Naive B cell (primary cell): Measurements from ENCODE around the gene SWT1. TPM values are rescaled to one million over a fixed set of nuclear protein-coding genes. Genes with fewer than 3 reads are reported as not detected.
"Not testable (repeated sequence)": the region's sequence is repeated elsewhere in the genome, so short reads cannot be mapped to it uniquely, and the experiment has no call there.

Source experiments
- ATAC-seq, 2 donors: fragments of 150-1000 bp; cut with Tn5 transposase; 2 replicates each; pipeline ENCODE4 v1.10.0; 2021; ENCODE audit warnings: low read depth in 2 of 2, mild to moderate bottlenecking in 2 of 2, moderate library complexity in 2 of 2
- DNase-seq: peaks from one replicate; pipeline ENCODE4 v3.0.0; 2022
- H3K27ac Mint-ChIP-seq, 6 donors: one replicate each; pipeline ENCODE4 v1.8.0; 2020 to 2022; ENCODE audit warnings: mild to moderate bottlenecking in 6 of 6, mixed read lengths in 6 of 6, moderate library complexity in 5 of 6, inconsistent platforms in 2 of 6
- H3K27me3 Mint-ChIP-seq, 3 donors: one replicate each; pipeline ENCODE4 v1.8.0; 2021 to 2022; ENCODE audit warnings: mixed read lengths in 3 of 3, mild to moderate bottlenecking in 1 of 3
- H3K36me3 Mint-ChIP-seq, 2 donors: one replicate each; pipeline ENCODE4 v1.8.0; 2020 to 2022; ENCODE audit warnings: mixed read lengths in 2 of 2, inconsistent platforms in 1 of 2, mild to moderate bottlenecking in 1 of 2
- H3K4me1 Mint-ChIP-seq, 3 donors: one replicate each; pipeline ENCODE4 v1.8.0; 2020 to 2022; ENCODE audit warnings: mixed read lengths in 3 of 3, inconsistent platforms in 1 of 3, mild to moderate bottlenecking in 1 of 3, moderate library complexity in 1 of 3
- H3K4me3 Mint-ChIP-seq, 8 donors: one replicate each; pipeline ENCODE4 v1.8.0; 2020 to 2022; ENCODE audit warnings: mild to moderate bottlenecking in 8 of 8, mixed read lengths in 8 of 8, moderate library complexity in 8 of 8, inconsistent platforms in 2 of 8
- H3K9me3 Mint-ChIP-seq, 7 donors: one replicate each; pipeline ENCODE4 v1.8.0; 2020 to 2022; ENCODE audit warnings: mixed read lengths in 7 of 7, mild to moderate bottlenecking in 5 of 7, inconsistent platforms in 2 of 7, moderate library complexity in 1 of 7
- polyA plus RNA-seq, 6 donors: library from polyadenylated mRNA; unstranded; fragments of 300-500 nt; fragmentation: Illumina TruSeq; gene quantifications; one replicate each; pipeline ENCODE4 v1.2.3, GENCODE V29; 2021; ENCODE audit warnings: low read depth in 6 of 6

The SWT1 gene
- polyA plus RNA-seq, 6 donors from 2014 or later: 4.0 to 6.8 (median 5.3) TPM

GRCh38 chr1:185154912-185155513 is 2.0 kb upstream of the SWT1 start:
- DNase-seq (no peak), ATAC-seq (no peak)
- Mint-ChIP-seq H3K4me3 (peak overlapping the region in 7 of 8 donors; percentile 92 to 100 (median 99)), H3K4me1 (peaks cover 25 to 45% (median 29%) of the 10 kb centered on the region in 3 donors), H3K36me3 (peaks cover 0 to 8% of the 10 kb centered on the region in 2 donors), H3K27ac (peak overlapping the region; percentile 99 to 100 (median 100)), H3K27me3 (no peaks in the 10 kb centered on the region), H3K9me3 (no peaks in the 10 kb centered on the region)

DNA sequence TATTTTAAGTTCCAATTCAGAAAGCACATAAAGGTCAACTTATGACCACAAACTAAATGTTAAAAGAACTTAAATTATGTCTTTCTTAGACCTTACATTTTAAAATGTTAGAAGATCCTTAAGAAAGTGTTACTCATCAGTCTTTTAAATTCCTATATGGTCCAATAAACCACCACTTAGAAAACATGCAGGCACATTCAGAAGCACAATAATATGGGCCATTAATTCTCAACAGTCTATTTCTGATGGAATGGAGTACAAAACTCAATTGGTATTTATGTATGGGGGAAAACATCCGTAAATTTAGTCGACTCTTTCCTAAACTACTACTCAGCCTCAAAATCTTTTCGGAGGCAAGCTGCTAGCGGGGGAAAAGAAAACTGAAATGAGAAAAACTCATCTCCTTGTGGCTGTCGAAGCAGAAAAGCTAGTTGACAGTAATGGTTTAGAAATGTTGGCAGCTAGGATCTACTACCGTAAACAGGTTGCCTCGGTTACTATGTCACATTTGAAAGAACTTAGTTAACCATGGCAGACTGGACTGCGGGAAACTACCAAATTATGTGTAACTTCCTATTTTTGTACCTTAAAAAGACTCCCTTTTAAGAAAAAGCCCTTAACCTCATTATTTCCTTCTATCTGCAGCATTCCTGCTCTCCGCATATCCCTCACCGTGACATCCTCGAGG is 1.2 kb upstream of the SWT1 start:
- DNase-seq (peak; percentile 80), ATAC-seq (peak; percentile 45 to 51)
- peak overlapping the region; percentile 92 to 100 (median 99) for H3K4me3 Mint-ChIP-seq
- peak overlapping the region; percentile 99 to 100 (median 100) for H3K27ac Mint-ChIP-seq
- H3K27me3 Mint-ChIP-seq: no peaks in the 10 kb centered on the region
- H3K9me3 Mint-ChIP-seq: no peaks in the 10 kb centered on the region
- H3K4me1 Mint-ChIP-seq: peaks cover 25 to 45% (median 32%) of the 10 kb centered on the region in 3 donors
- peaks cover 0 to 8% of the 10 kb centered on the region in 2 donors for H3K36me3 Mint-ChIP-seq

DNA sequence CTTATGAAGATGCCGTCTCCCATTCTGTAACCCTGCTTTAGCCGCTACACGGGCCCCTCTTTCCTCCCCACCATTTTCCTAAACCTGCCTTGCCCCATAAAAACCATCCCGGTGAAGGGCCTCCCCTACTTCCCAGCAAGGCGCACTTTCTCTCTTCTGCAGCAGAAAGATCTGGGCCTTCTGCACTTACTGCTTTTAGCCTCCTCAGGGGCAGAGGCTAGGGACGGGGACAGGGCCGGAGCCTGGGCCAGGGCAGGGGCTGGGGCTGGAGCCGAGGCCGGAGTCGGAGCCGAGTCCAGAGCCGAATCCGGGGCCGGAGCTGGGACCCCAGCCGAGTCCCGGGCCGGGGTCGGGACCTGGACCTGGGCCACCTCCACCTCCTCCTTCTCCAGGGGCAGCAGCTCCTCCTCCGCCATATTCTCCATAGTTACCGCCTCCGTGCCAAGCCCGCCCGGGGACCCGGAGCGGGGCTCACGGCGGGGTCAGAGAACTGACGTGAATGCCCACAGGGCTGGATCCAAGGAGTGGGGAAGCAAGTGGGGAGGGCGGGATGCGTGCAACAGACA is 596 bp upstream of the SWT1 start:
- H3K36me3 Mint-ChIP-seq: peaks cover 0 to 8% of the 10 kb centered on the region in 2 donors
- H3K4me3 Mint-ChIP-seq: peak overlapping the region; percentile 92 to 100 (median 99)
- DNase-seq (no peak), ATAC-seq (peak; percentile 7 to 10)
- H3K27me3 Mint-ChIP-seq: no peaks in the 10 kb centered on the region
- H3K27ac Mint-ChIP-seq: peak overlapping the region; percentile 99 to 100 (median 100)
- no peaks in the 10 kb centered on the region for H3K9me3 Mint-ChIP-seq
- H3K4me1 Mint-ChIP-seq: peaks cover 25 to 45% (median 34%) of the 10 kb centered on the region in 3 donors

GRCh38 chr1:185157599-185158412 is 839 bp downstream of the SWT1 start:
- H3K27ac Mint-ChIP-seq: peak overlapping the region; percentile 99 to 100 (median 100)
- no peaks in the 10 kb centered on the region for H3K27me3 Mint-ChIP-seq
- peaks cover 17 to 37% (median 29%) of the 10 kb centered on the region in 3 donors for H3K4me1 Mint-ChIP-seq
- ATAC-seq: no peak
- H3K36me3 Mint-ChIP-seq: peaks cover 0 to 8% of the 10 kb centered on the region in 2 donors
- no peaks in the 10 kb centered on the region for H3K9me3 Mint-ChIP-seq
- H3K4me3 Mint-ChIP-seq: peak overlapping the region; percentile 92 to 100 (median 99)
- DNase-seq: no peak

- no peak for DNase-seq
- Mint-ChIP-seq H3K27me3 (no peaks in the 10 kb centered on the region), H3K9me3 (no peaks in the 10 kb centered on the region), H3K36me3 (peaks cover 0 to 8% of the 10 kb centered on the region in 2 donors), H3K4me1 (peaks cover 10 to 30% (median 21%) of the 10 kb centered on the region in 3 donors), H3K27ac (no peak overlapping the region), H3K4me3 (peak overlapping the region in 3 of 8 donors; percentile 61 to 100 (median 65))
- no peak for ATAC-seq
Measured at GRCh38 chr1:185158800-185159199, 1.8 kb downstream of the SWT1 start.

DNA sequence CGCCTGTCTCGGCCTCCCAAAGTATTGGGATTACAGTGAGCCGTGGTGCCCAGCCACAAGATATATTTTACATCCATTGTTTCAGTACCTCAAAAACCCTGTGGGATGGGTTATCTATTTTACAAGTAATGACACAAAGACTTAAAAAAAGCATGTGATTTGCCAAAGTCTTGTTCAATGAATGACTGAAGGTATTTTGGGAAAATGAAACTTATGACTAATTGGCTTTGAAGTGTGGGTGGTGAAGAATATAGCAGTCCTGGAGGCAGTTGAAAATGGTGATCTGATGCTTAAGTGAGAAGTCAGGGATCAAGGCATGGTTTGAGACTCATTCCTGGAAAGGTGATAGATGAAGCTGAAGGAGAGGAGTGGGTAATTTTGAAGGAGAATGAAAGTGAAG is 3.0 kb downstream of the SWT1 start:
- Mint-ChIP-seq H3K9me3 (no peaks in the 10 kb centered on the region), H3K4me3 (peak overlapping the region in 1 of 8 donors; percentile 32), H3K4me1 (peaks cover 8 to 22% (median 20%) of the 10 kb centered on the region in 3 donors), H3K36me3 (peaks cover 0 to 8% of the 10 kb centered on the region in 2 donors), H3K27ac (peak overlapping the region in 2 of 6 donors; percentile 7 to 30), H3K27me3 (no peaks in the 10 kb centered on the region)
- ATAC-seq (no peak), DNase-seq (no peak)

GRCh38 chr1:185162491-185162890 is 5.5 kb downstream of the SWT1 start:
- Mint-ChIP-seq H3K27me3 (no peaks in the 10 kb centered on the region), H3K27ac (no peak overlapping the region), H3K4me3 (peak overlapping the region in 1 of 8 donors; percentile 49), H3K4me1 (peaks cover 13 to 19% (median 16%) of the 10 kb centered on the region in 3 donors), H3K9me3 (no peaks in the 10 kb centered on the region), H3K36me3 (peaks cover 0 to 7% of the 10 kb centered on the region in 2 donors)
- no peak for ATAC-seq
- DNase-seq: no peak

GRCh38 chr1:185166106-185166505 is 9.1 kb downstream of the SWT1 start:
- Mint-ChIP-seq H3K9me3 (no peaks in the 10 kb centered on the region), H3K27me3 (no peaks in the 10 kb centered on the region), H3K4me1 (peaks cover 9 to 10% (median 9%) of the 10 kb centered on the region in 3 donors), H3K4me3 (peak overlapping the region in 1 of 8 donors; percentile 40), H3K27ac (peak overlapping the region in 1 of 6 donors; percentile 48), H3K36me3 (peaks cover 6 to 7% of the 10 kb centered on the region in 2 donors)
- ATAC-seq (no peak), DNase-seq (no peak)

- Mint-ChIP-seq H3K4me1 (peaks cover 5 to 9% (median 9%) of the 10 kb centered on the region in 3 donors), H3K36me3 (peaks cover 6 to 13% of the 10 kb centered on the region in 2 donors), H3K27me3 (no peaks in the 10 kb centered on the region), H3K27ac (peak overlapping the region in 3 of 6 donors; percentile 38 to 75 (median 56)), H3K4me3 (peak overlapping the region in 4 of 8 donors; percentile 32 to 61 (median 56)), H3K9me3 (no peaks in the 10 kb centered on the region)
- peak; percentile 87 to 90 for ATAC-seq
- DNase-seq: peak; percentile 62
Measured at GRCh38 chr1:185170291-185170848, 13.4 kb downstream of the SWT1 start.

DNA sequence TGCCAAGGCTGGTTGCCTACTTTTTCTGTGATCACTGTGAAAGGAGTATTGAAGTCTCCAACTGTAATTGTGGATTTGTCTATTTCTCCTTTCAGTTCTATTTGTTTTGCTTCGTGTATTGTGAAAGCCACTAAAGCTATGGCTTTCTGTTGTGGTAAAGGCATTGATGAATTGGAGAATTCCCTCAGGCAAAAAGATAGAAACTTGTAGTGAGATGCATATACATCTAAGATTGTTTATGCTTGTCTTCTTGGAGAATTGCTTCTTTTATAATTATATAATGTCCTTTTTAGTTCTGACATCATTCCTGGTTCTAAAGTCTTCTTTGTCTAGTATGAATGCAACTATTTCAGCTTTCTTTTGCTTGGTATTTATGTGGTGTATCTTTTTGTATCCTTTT is 36.8 kb downstream of the SWT1 start:
- ATAC-seq: no peak
- H3K36me3 Mint-ChIP-seq: peaks cover 17 to 26% of the 10 kb centered on the region in 2 donors
- no peaks in the 10 kb centered on the region for H3K27me3 Mint-ChIP-seq
- H3K27ac Mint-ChIP-seq: no peak overlapping the region
- H3K4me3 Mint-ChIP-seq: no peak overlapping the region
- H3K9me3 Mint-ChIP-seq: peaks cover 7 to 17% (median 12%) of the 10 kb centered on the region in 7 donors
- no peaks in the 10 kb centered on the region for H3K4me1 Mint-ChIP-seq
- no peak for DNase-seq

DNA sequence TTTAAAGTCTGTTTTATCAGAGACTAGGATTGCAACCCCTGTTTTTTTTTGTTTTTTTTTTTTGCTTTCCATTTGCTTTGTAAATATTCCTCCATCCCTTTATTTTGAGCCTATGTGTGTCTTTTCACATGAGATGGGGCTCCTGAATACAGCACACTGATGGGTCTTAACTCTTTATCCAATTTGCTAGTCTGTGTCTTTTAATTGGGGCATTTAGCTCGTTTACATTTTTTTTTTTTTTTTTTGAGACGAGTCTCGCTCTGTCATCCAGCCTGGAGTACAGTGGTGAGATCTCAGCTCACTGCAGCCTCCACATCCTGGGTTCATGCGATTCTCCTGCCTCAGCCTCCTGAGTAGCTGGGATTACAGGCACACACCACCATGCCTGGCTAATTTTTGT is 41.7 kb downstream of the SWT1 start:
- H3K27me3 Mint-ChIP-seq, H3K4me3 Mint-ChIP-seq, DNase-seq, H3K4me1 Mint-ChIP-seq, H3K27ac Mint-ChIP-seq, ATAC-seq: not testable (repeated sequence)
- H3K36me3 Mint-ChIP-seq: peaks cover 32 to 45% of the 10 kb centered on the region in 2 donors
- H3K9me3 Mint-ChIP-seq: peaks cover 9 to 20% (median 16%) of the 10 kb centered on the region in 7 donors

DNA sequence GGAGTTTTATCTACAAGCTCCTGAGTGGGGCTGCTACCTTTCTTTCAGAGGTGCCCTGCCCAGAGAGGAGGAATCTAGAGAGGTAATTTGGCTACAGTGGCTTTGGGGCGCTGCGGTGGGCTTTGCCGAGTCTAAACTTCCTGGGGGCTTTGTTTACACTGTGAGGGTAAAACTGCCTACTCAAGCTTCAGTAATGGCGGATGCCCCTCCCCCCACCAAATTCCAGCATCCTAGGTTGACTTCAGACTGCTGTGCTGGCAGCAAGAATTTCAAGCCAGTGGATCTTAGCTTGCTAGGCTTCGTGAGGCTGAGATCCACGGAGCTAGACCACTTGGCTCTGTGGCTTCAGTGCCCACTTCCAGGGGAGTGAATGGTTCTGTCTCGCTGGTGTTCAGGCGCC is 43.9 kb downstream of the SWT1 start:
- Mint-ChIP-seq H3K9me3 (peaks cover 9 to 19% (median 16%) of the 10 kb centered on the region in 7 donors), H3K27me3 (no peaks in the 10 kb centered on the region), H3K27ac (no peak overlapping the region), H3K36me3 (peaks cover 32 to 45% of the 10 kb centered on the region in 2 donors), H3K4me1 (peaks cover 0 to 5% (median 0%) of the 10 kb centered on the region in 3 donors), H3K4me3 (no peak overlapping the region)
- DNase-seq: no peak
- no peak for ATAC-seq
